PC-9 (cell line): ENCODE data around the gene CD247. TPM values are rescaled to one million over a fixed set of nuclear protein-coding genes. Genes with fewer than 3 reads are reported as not detected.

Experiments
- BruUV-seq: library from RNA; stranded (reverse); fragments of 400-500 nt; replicated peaks from 2 replicates; lab custom pipeline; 2021; lab: Mats Ljungman, UMichigan
- CTCF ChIA-PET: fragments of 300-600 bp; sonication (Branson Sonifier 250); formaldehyde crosslinking; loops from one replicate; lab custom pipeline; 2022; ENCODE audit warnings: antibody characterized with exemption; lab: Charles Lee
- POLR2A ChIA-PET: fragments of 300-600 bp; sonication (Branson Sonifier 250); formaldehyde crosslinking; loops from one replicate; lab custom pipeline; 2022; ENCODE audit warnings: antibody characterized with exemption; ENCODE audit not compliant: unreplicated experiment; lab: Charles Lee
- DNase-seq, 2 experiments: peaks; one replicate each; pipeline versions ENCODE4 v3.0.0 to v3.0.0-alpha.2; 2015 to 2022; ENCODE audit warnings: mixed read lengths in 1 of 2
- H2AFZ ChIP-seq: fragments of 200-600 bp; sonication (generic); 2 replicates; pipeline ENCODE4 v1.8.1; 2017; ENCODE audit warnings: antibody characterized with exemption
- H3F3A ChIP-seq: fragments of 200-600 bp; sonication (generic); 2 replicates; pipeline ENCODE4 v1.8.1; 2017; ENCODE audit warnings: antibody characterized with exemption, mild to moderate bottlenecking, low read depth; ENCODE audit not compliant: insufficient read depth
- H3K27ac ChIP-seq: fragments of 200-600 bp; sonication (generic); 2 replicates; pipeline ENCODE4 v1.6.1; 2016; ENCODE audit warnings: mixed run types
- H3K27me3 ChIP-seq: fragments of 200-600 bp; sonication (generic); 2 replicates; pipeline ENCODE4 v1.6.1; 2016; ENCODE audit warnings: low read depth, mixed run types; ENCODE audit not compliant: insufficient read depth
- H3K36me3 ChIP-seq: fragments of 200-600 bp; sonication (generic); 2 replicates; pipeline ENCODE4 v1.6.1; 2016; ENCODE audit warnings: low read depth, mixed run types
- H3K4me1 ChIP-seq: fragments of 200-600 bp; sonication (generic); replicated peaks from 2 replicates; pipeline ENCODE4 v1.6.1; 2016; ENCODE audit warnings: mixed run types; ENCODE audit not compliant: insufficient read depth
- H3K4me2 ChIP-seq: fragments of 200-600 bp; sonication (generic); 2 replicates; pipeline ENCODE4 v1.6.1; 2017; ENCODE audit warnings: mixed run types
- H3K4me3 ChIP-seq: fragments of 200-600 bp; sonication (generic); 2 replicates; pipeline ENCODE4 v1.6.1; 2016; ENCODE audit warnings: mixed run types
- H3K79me2 ChIP-seq: fragments of 200-600 bp; sonication (generic); 2 replicates; pipeline ENCODE4 v1.6.1; 2017; ENCODE audit warnings: low read depth, mixed run types
- H3K9me2 ChIP-seq: fragments of 200-600 bp; sonication (generic); 2 replicates; pipeline ENCODE4 v1.8.1; 2017; ENCODE audit warnings: mild to moderate bottlenecking; ENCODE audit not compliant: insufficient read depth
- H3K9me3 ChIP-seq: fragments of 200-600 bp; sonication (generic); 2 replicates; pipeline ENCODE4 v1.8.1; 2016; ENCODE audit warnings: low read depth; ENCODE audit not compliant: insufficient read depth
- H4K20me1 ChIP-seq: fragments of 200-600 bp; sonication (generic); 2 replicates; pipeline ENCODE4 v1.8.1; 2017; ENCODE audit not compliant: insufficient read depth
- CTCF ChIP-seq: fragments of 200-600 bp; sonication (generic); conservative IDR thresholded peaks from 2 replicates; pipeline ENCODE4 v1.6.1; 2017; ENCODE audit warnings: mixed run types, antibody characterized with exemption, mild to moderate bottlenecking, moderate library complexity
- EZH2 ChIP-seq: fragments of 200-600 bp; sonication (generic); IDR thresholded peaks from 2 replicates; pipeline ENCODE4 v1.8.0; 2017; ENCODE audit warnings: antibody characterized with exemption, low read depth
- intact Hi-C: fragments of 100-400 bp; cut with micrococcal nuclease; formaldehyde crosslinking; loops from one replicate; pipeline ENCODE4 v1.10.0; 2022; ENCODE audit not compliant: unreplicated experiment
- total RNA-seq: library from RNA; stranded (reverse); gene quantifications from 2 replicates; pipeline ENCODE4 v1.2.3, GENCODE V29; 2021

The CD247 gene
- total RNA-seq, 1 experiment from 2014 or later = not detected

GRCh38 chr1:167435484-167435883 is 82.8 kb downstream of the CD247 start:
- intact Hi-C loops = no loop called here
- H3K4me3 ChIP-seq = no peak overlapping the region
- TF ChIP-seq EZH2 (no peak), CTCF (no peak)
- no peak for DNase-seq
- H4K20me1 ChIP-seq = no peaks in the 10 kb centered on the region
- H3K27me3 ChIP-seq = no peaks in the 10 kb centered on the region
- ChIA-PET POLR2A (no interaction called here), CTCF (no interaction called here)
- H3F3A ChIP-seq = no peaks in the 10 kb centered on the region
- no peaks in the 10 kb centered on the region for H3K9me2 ChIP-seq
- H2AFZ ChIP-seq = no peak overlapping the region
- H3K36me3 ChIP-seq = no peaks in the 10 kb centered on the region
- no peak overlapping the region for H3K27ac ChIP-seq
- H3K79me2 ChIP-seq = no peaks in the 10 kb centered on the region
- H3K9me3 ChIP-seq = no peaks in the 10 kb centered on the region
- no TSS peak for BruUV-seq
- no peaks in the 10 kb centered on the region for H3K4me1 ChIP-seq
- no peak overlapping the region for H3K4me2 ChIP-seq

GRCh38 chr1:167434306-167434705 is 84.0 kb downstream of the CD247 start:
- Histone ChIP-seq H3K36me3 (no peaks in the 10 kb centered on the region), H2AFZ (no peak overlapping the region), H4K20me1 (no peaks in the 10 kb centered on the region), H3K9me2 (no peaks in the 10 kb centered on the region), H3F3A (no peaks in the 10 kb centered on the region), H3K79me2 (no peaks in the 10 kb centered on the region), H3K4me1 (no peaks in the 10 kb centered on the region), H3K27ac (no peak overlapping the region), H3K4me2 (no peak overlapping the region), H3K4me3 (no peak overlapping the region), H3K9me3 (no peaks in the 10 kb centered on the region), H3K27me3 (no peaks in the 10 kb centered on the region)
- ChIA-PET CTCF (no interaction called here), POLR2A (no interaction called here)
- BruUV-seq = no TSS peak
- no peak for DNase-seq
- intact Hi-C loops = no loop called here
- TF ChIP-seq EZH2 (no peak), CTCF (no peak)

- no peaks in the 10 kb centered on the region for H3K36me3 ChIP-seq
- H4K20me1 ChIP-seq = no peaks in the 10 kb centered on the region
- no peak overlapping the region for H3K4me3 ChIP-seq
- no peak overlapping the region for H3K27ac ChIP-seq
- BruUV-seq = no TSS peak
- H3K4me1 ChIP-seq = no peaks in the 10 kb centered on the region
- H2AFZ ChIP-seq = no peak overlapping the region
- DNase-seq = no peak
- no peak for TF ChIP-seq CTCF
- no peak for TF ChIP-seq EZH2
- H3K4me2 ChIP-seq = no peak overlapping the region
- POLR2A ChIA-PET = no interaction called here
- H3K9me2 ChIP-seq = no peaks in the 10 kb centered on the region
- H3K9me3 ChIP-seq = no peaks in the 10 kb centered on the region
- CTCF ChIA-PET = no interaction called here
- H3K27me3 ChIP-seq = no peaks in the 10 kb centered on the region
- no peaks in the 10 kb centered on the region for H3F3A ChIP-seq
- intact Hi-C loops = no loop called here
- no peaks in the 10 kb centered on the region for H3K79me2 ChIP-seq
Measured at GRCh38 chr1:167433884-167434283, 84.4 kb downstream of the CD247 start.
